Caco-2 (cell line): ENCODE results near the gene NMNAT2. TPM values are rescaled to one million over a fixed set of nuclear protein-coding genes. Genes with fewer than 3 reads are reported as not detected.

Source experiments
- BruUV-seq: library from RNA; stranded (reverse); fragments of 400-500 nt; replicated peaks from 2 replicates; lab custom pipeline; 2021; lab: Mats Ljungman, UMichigan
- CTCF ChIA-PET: fragments of 300-600 bp; sonication (Branson Sonifier 250); formaldehyde crosslinking; loops from one replicate; lab custom pipeline; 2022; ENCODE audit warnings: antibody characterized with exemption; lab: Charles Lee
- POLR2A ChIA-PET: fragments of 300-600 bp; sonication (Branson Sonifier 250); formaldehyde crosslinking; loops from one replicate; lab custom pipeline; 2022; ENCODE audit warnings: antibody characterized with exemption; lab: Charles Lee
- DNase-seq, 2 experiments: peaks; one replicate each; pipeline versions ENCODE4 v3.0.0 to v3.0.0-alpha.2; 2020 to 2022
- H3K27me3 ChIP-seq: replicated peaks from 2 replicates; pipeline ENCODE4 v1.6.0; 2011; ENCODE audit warnings: low read length; ENCODE audit not compliant: control insufficient read depth, insufficient read depth
- H3K36me3 ChIP-seq: 2 replicates; pipeline ENCODE4 v1.5.1; 2011; ENCODE audit warnings: low read length; ENCODE audit not compliant: control insufficient read depth, insufficient read depth
- H3K4me1 ChIP-seq: fragments of 250-450 bp; sonication (Bioruptor Pico); 2 replicates; pipeline ENCODE4 v1.5.1; 2020; ENCODE audit warnings: mild to moderate bottlenecking
- H3K4me3 ChIP-seq: 2 replicates; pipeline ENCODE4 v1.5.1; 2011; ENCODE audit warnings: low read depth, mild to moderate bottlenecking, control low read depth, low read length
- H3K9me3 ChIP-seq: fragments of 250-450 bp; sonication (Bioruptor Pico); 2 replicates; pipeline ENCODE4 v1.5.1; 2020; ENCODE audit warnings: mild to moderate bottlenecking, moderate library complexity
- H3K27ac Mint-ChIP-seq: one replicate; pipeline ENCODE4 v1.8.0; 2022; ENCODE audit warnings: mixed read lengths; ENCODE audit not compliant: unreplicated experiment
- H3K27me3 Mint-ChIP-seq: one replicate; pipeline ENCODE4 v1.8.0; 2022; ENCODE audit warnings: mixed read lengths; ENCODE audit not compliant: insufficient read depth, unreplicated experiment
- H3K36me3 Mint-ChIP-seq: one replicate; pipeline ENCODE4 v1.8.0; 2022; ENCODE audit warnings: mild to moderate bottlenecking, mixed read lengths; ENCODE audit not compliant: insufficient read depth, unreplicated experiment
- H3K4me1 Mint-ChIP-seq: one replicate; pipeline ENCODE4 v1.8.0; 2022; ENCODE audit warnings: low read depth, mixed read lengths; ENCODE audit not compliant: unreplicated experiment
- H3K4me3 Mint-ChIP-seq: one replicate; pipeline ENCODE4 v1.8.0; 2022; ENCODE audit warnings: mild to moderate bottlenecking, moderate library complexity, mixed read lengths; ENCODE audit not compliant: unreplicated experiment
- H3K9me3 Mint-ChIP-seq: one replicate; pipeline ENCODE4 v1.8.0; 2022; ENCODE audit warnings: mixed read lengths; ENCODE audit not compliant: unreplicated experiment
- intact Hi-C: fragments of 100-400 bp; cut with micrococcal nuclease; formaldehyde crosslinking; loops from one replicate; pipeline ENCODE4 v1.10.0; 2022; ENCODE audit not compliant: unreplicated experiment
- total RNA-seq: library from RNA; stranded (reverse); gene quantifications from 2 replicates; pipeline ENCODE4 v1.2.3, GENCODE V29; 2022
- TF ChIP-seq, protein P1 (sequence below), 2 experiments: fragments of 200-600 bp in 1 of 2; IDR thresholded peaks; 1 replicate in 1 of 2; 2 replicates in 1 of 2; pipeline versions ENCODE4 v1.5.1 to v1.8.0; 2011 to 2022; ENCODE audit warnings: antibody characterized with exemption in 1 of 2, control low read depth in 1 of 2, inconsistent platforms in 1 of 2, low read depth in 1 of 2, low read length in 1 of 2, mild to moderate bottlenecking in 1 of 2, moderate library complexity in 1 of 2; ENCODE audit not compliant: insufficient read depth in 1 of 2, severe bottlenecking in 1 of 2, unreplicated experiment in 1 of 2

The NMNAT2 gene
- total RNA-seq, 1 experiment from 2014 or later = 16.4 TPM

DNA sequence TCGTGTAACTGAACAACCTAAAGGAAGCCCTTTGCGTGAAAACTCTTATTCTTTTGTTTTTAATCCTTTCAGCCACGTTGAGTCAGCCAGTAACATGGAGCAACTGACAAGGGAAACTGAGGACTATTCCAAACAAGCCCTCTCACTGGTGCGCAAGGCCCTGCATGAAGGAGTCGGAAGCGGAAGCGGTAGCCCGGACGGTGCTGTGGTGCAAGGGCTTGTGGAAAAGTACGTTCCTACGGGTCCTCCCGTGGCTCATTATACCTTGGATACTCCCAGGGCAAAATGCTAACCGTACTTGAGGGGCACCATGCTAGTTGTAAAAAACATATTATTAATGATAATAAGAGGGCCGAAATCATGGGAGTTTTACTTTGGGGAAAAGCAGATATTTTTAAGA lies 182.7 kb downstream of the NMNAT2 start:
- Histone ChIP-seq H3K36me3 (peaks cover 4% of the 10 kb centered on the region; the same call in 1 of the 2 replicates), H3K4me1 (peaks cover 50% of the 10 kb centered on the region), H3K4me3 (no peak overlapping the region), H3K9me3 (no peaks in the 10 kb centered on the region), H3K27me3 (no peaks in the 10 kb centered on the region)
- Mint-ChIP-seq H3K36me3 (peaks cover 51% of the 10 kb centered on the region), H3K27me3 (no peaks in the 10 kb centered on the region), H3K9me3 (no peaks in the 10 kb centered on the region), H3K27ac (peak overlapping the region; percentile 32), H3K4me3 (no peak overlapping the region), H3K4me1 (peaks cover 29% of the 10 kb centered on the region)
- POLR2A ChIA-PET = no interaction called here
- no TSS peak for BruUV-seq
- DNase-seq = no peak
- CTCF ChIA-PET = interaction anchor here (0.9 to 1.3 kb wide), 3 partner anchors 35 to 273 kb away, joined by 3 to 4 read pairs (median 4); no protein-coding TSS in a partner anchor
- TF ChIP-seq, protein P1, sequence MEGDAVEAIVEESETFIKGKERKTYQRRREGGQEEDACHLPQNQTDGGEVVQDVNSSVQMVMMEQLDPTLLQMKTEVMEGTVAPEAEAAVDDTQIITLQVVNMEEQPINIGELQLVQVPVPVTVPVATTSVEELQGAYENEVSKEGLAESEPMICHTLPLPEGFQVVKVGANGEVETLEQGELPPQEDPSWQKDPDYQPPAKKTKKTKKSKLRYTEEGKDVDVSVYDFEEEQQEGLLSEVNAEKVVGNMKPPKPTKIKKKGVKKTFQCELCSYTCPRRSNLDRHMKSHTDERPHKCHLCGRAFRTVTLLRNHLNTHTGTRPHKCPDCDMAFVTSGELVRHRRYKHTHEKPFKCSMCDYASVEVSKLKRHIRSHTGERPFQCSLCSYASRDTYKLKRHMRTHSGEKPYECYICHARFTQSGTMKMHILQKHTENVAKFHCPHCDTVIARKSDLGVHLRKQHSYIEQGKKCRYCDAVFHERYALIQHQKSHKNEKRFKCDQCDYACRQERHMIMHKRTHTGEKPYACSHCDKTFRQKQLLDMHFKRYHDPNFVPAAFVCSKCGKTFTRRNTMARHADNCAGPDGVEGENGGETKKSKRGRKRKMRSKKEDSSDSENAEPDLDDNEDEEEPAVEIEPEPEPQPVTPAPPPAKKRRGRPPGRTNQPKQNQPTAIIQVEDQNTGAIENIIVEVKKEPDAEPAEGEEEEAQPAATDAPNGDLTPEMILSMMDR (IDR thresholded peaks at IDR 0.05; ENCODE audit: insufficient read depth in 1 of 2, low read depth in 1 of 2, low read length in 1 of 2, severe bottlenecking in 1 of 2, unreplicated experiment in 1 of 2) = no peak
- intact Hi-C loops = no loop called here

DNA sequence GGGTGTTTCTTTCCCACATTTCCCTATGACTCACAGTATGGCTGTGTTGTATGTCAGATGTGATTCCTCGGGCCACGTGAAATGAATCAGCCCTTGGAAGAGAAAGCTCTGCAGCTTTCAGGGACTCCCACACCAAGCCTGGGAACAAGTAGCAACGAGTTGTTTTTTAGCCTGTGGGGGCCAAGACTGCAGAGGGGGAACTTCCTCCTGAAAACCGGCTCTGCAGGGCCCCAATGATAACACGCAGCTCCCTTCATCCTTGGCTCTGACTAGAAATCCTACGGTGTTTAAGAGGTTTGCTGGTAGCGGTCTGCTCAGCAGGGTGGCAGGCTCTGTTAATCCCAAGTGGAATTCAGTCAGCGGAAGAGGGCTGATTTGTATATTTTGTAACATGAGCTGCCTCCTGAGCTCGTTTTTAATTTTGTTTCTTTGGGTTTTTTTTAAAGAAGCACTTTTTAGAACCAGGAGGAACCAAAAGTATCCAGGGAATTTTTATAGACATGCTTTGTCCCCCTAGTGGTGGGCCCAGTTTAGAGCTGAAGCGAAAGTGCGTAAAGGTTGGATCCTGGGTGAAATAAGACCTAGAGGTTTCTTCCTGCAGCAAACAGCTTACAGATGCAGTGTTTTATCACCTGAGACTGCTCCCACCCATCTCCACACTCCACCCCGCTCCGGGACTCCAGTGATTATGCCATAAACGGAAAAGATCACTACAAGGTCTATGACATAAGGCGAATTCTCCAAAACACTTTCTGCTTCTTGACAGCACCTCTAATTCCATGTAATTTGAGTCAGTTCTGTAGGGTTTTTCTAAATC lies 183.3 kb downstream of the NMNAT2 start:
- POLR2A ChIA-PET = interaction anchor here (0.6 kb wide), 1 partner anchor 127 kb away, joined by 4 read pairs; no protein-coding TSS in a partner anchor
- peaks cover 4% of the 10 kb centered on the region; the same call in 1 of the 2 replicates for H3K36me3 ChIP-seq

GRCh38 chr1:183233113-183233512 lies 185.1 kb downstream of the NMNAT2 start:
- Mint-ChIP-seq H3K4me3 (no peak overlapping the region), H3K27ac (no peak overlapping the region), H3K27me3 (no peaks in the 10 kb centered on the region), H3K4me1 (peaks cover 30% of the 10 kb centered on the region), H3K36me3 (peaks cover 47% of the 10 kb centered on the region), H3K9me3 (no peaks in the 10 kb centered on the region)
- peaks cover 4% of the 10 kb centered on the region; the same call in 1 of the 2 replicates for H3K36me3 ChIP-seq
- no peak for DNase-seq
- H3K9me3 ChIP-seq = no peaks in the 10 kb centered on the region
- BruUV-seq = no TSS peak
- no peaks in the 10 kb centered on the region for H3K27me3 ChIP-seq
- H3K4me3 ChIP-seq = no peak overlapping the region
- ChIA-PET CTCF (no interaction called here), POLR2A (no interaction called here)
- peaks cover 70% of the 10 kb centered on the region for H3K4me1 ChIP-seq
- intact Hi-C loops = no loop called here
- TF ChIP-seq, protein P1 (IDR thresholded peaks at IDR 0.05; ENCODE audit: insufficient read depth in 1 of 2, low read depth in 1 of 2, low read length in 1 of 2, severe bottlenecking in 1 of 2, unreplicated experiment in 1 of 2) = no peak

More for the DNA sequence above, 183.3 kb downstream of the NMNAT2 start:
- Histone ChIP-seq H3K27me3 (no peaks in the 10 kb centered on the region), H3K4me1 (peaks cover 56% of the 10 kb centered on the region), H3K4me3 (no peak overlapping the region), H3K9me3 (no peaks in the 10 kb centered on the region)
- peak; percentile 56 to 57 for DNase-seq
- Mint-ChIP-seq H3K4me3 (no peak overlapping the region), H3K4me1 (peaks cover 30% of the 10 kb centered on the region), H3K27ac (peak overlapping the region; percentile 32), H3K36me3 (peaks cover 46% of the 10 kb centered on the region), H3K9me3 (no peaks in the 10 kb centered on the region), H3K27me3 (no peaks in the 10 kb centered on the region)
- BruUV-seq = no TSS peak
- intact Hi-C loops = no loop called here
- CTCF ChIA-PET = interaction anchor here (0.6 to 1.3 kb wide), 6 partner anchors 13 to 346 kb away, joined by 3 to 5 read pairs (median 4); no protein-coding TSS in a partner anchor
- TF ChIP-seq, protein P1 (IDR thresholded peaks at IDR 0.05; ENCODE audit: insufficient read depth in 1 of 2, low read depth in 1 of 2, low read length in 1 of 2, severe bottlenecking in 1 of 2, unreplicated experiment in 1 of 2) = peak; percentile 57 to 70
